Stimulated activated CD8-positive, alpha-beta memory T cell treated with anti-CD3 and anti-CD28 coated beads, Interleukin-7, amount 100 ng/mL, for 4 hours (primary cell): Measurements from ENCODE around the gene TP53RK.

Experiments
- DNase-seq, 2 donors: peaks; one replicate each; pipeline ENCODE4 v3.0.0-alpha.2; 2020; ENCODE audit warnings: low read depth in 2 of 2

The TP53RK gene

DNA sequence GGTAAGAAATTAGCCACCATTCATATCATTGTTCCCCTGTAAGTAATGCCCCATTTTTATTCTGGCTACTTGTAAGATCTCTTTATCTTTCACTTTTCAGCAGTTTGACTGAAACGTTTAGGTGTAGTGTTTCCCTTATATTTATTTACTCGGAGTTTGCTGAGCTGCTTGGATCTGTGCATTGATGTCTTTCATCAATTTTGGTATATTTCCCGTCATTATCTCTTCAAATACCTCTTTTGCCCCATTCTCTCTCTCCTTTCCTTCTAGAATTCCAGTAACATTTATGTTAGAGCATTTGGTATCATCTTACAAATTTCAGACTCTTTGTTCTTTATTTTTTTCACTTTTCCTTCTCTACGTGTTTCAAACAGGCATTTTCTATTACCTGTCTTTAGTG is 28.8 kb downstream of the TP53RK start:
- no peak for DNase-seq

DNA sequence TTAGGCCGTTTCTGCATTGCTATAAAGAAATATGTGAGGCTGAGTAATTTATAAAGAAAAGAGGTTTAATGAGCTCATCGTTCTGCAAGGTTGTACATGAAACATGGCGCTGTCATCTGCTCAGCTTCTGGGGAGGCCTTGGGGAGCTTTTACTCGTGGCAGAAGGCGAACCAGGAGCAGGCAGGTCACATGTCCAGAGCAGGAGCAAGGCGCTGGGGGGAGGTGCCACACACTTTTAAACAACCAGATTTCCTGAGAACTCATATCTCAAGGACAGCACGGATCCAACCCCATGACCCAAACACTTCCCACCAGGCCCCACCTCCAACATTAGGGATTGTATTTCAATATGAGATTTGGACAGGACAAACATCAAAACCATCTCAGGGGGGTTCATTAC is 31.6 kb downstream of the TP53RK start:
- DNase-seq: no peak

DNA sequence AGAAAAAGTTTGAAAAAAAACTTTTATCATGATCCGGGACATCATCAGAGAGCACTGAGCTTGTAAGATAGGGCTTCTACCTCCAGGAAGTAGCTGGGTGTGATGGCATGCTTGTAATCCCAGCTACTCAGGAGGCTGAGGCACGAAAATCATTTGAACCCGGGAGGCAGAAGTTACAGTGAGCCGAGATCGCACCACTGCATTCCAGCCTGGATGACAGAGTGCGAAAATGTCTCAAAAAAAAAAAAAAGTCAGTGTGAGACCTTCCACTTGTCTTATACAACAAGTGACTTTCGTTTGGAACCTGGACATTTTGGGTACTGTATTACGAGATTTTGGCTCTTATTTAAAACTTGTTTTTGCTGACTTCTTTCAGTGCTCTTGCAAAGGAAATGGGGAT is 32.1 kb downstream of the TP53RK start:
- no peak for DNase-seq

DNA sequence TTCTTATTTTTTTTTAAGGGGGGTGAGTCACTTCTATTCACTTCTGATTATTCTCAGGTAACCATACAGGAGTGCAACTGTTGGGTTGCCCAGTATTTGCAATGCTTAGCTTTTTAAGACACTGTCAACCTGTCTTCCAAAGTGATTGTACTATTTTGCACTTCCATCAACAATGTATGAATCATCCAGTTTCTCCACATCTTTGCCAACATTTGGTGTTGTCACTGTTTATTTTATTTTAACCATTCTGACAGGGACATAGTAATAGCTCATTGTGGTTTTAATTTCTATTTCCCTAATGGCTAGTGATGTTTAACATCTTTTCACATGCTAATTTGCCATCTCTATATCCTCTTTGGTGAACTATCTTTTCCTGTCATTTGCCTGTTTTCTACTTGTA is 36.5 kb downstream of the TP53RK start:
- no peak for DNase-seq

DNA sequence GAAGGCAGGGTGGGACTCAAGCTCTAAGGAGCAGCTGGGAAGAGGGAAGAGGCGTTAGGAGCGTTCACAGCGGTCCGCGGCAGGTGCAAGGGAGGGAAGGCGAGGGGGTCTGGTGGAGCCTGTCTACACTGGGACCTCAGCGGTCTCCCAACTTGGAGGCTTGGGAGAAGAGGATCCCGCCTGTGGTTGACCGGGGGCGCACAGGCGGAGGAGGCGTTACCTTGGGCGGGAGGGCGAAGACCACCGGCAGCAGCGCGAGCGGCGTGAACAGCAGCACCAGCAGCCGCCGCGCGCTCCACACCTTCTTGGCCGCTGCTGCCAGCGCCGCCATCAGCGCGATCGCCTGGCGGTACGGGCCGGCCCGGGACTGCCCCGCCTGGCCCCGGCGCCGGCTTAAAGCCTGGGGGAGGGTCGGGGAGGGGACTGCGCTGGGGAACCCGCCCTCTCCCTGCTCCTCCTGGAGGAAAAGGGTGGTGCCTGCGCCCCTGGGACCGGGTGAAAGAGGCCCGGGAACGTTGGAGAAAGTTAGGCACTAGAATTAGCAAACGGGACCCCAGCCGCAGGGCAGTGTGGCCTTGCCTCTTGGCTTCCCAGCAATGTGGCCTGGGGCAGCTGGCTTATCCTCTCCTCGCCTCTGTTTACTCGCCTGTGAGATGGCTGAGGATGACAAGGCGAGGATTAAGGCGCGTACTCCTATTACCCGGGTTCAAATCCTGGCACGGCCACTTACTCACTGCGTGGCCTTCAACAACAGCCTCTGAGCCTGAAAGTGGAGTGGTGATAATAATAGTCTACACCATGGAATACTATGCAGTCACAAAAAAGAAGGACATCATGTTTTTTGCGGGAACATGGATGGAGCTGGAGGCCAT is 37.9 kb downstream of the TP53RK start, which contains the start of gene SLC13A3:
TSS of gene SLC13A3 (minus strand) at position 369 of the 872 bp plus-strand sequence. CDS start at position 331, 38 bp downstream.
- DNase-seq: no peak

- no peak for DNase-seq
Observed at GRCh38 chr20:46650575-46651090, 38.6 kb downstream of the TP53RK start.

DNA sequence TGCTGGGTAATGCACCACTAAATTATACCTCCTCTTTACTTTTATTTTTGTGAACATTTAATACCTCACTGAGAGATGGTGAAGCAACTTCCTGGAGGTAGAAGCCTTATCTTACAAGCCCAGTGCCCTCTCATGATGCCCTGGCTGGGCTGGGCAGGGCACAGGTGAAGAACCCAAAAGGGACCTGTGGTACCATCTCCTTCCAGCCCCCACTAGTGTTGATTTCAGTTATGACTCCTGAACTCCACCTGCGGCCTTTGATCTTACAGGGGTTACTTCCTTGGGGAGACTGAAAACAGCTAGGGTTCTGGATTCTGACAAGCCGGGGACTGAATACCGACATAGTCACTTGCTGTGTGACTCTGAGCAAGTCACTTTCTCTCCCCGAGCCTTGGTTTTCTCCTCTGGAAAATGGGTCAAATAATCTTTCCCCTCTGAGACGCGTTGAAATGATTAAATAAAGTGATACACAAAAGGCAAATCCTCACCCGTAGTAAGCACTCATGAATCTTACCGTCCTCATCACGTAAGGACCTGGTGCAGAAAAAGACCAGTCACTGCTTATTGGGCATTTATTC is 39.2 kb downstream of the TP53RK start:
- DNase-seq: no peak

DNA sequence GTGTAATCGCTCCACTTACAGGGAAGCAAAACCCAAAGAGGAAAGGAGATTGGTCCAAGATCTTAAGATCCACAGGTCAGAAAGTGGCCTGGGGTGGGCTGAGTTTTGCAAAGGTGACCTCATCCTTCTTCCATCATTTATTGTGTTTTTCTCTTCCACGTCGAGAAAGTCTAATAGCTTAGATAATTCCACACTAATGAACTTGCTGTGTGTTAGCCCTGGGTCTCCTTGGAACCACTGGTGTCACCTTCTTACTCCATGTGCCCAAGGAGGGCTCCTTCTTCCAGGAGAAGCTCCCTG is 39.6 kb downstream of the TP53RK start:
- no peak for DNase-seq

DNA sequence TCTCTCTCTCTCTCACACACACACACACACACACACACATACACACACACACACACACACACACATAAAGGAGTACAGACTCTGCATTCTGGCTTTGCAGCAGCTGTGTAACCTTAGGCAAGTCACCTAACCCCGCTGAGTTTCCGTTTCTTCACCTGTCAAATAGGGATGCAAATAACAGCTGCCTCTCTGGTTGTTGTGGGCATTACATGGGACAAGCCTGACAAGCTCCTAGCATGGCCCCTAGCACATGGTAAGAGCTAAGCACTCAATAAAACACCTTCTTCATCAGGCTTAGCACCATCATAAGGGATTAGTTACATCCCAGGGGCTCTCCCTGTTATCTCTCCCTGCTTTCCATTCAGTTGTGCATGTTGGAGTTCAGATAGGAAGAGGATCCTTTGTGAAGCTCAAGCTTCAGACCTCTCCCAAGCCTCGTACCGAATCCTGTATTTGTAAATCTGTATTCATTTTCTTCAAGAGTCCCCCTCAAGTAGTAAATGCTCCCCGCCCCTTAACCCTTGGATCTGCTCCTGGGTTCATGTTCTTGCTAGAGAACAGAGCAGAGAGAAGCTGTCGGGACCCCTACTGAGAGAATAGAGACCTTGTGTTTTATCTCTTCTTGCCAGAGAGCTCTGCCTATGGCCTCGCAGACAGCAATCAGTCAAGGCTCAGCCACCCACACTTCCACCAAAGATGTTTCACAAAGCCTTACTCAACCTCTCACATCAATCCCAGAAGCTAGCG is 40.2 kb downstream of the TP53RK start:
- no peak for DNase-seq

DNA sequence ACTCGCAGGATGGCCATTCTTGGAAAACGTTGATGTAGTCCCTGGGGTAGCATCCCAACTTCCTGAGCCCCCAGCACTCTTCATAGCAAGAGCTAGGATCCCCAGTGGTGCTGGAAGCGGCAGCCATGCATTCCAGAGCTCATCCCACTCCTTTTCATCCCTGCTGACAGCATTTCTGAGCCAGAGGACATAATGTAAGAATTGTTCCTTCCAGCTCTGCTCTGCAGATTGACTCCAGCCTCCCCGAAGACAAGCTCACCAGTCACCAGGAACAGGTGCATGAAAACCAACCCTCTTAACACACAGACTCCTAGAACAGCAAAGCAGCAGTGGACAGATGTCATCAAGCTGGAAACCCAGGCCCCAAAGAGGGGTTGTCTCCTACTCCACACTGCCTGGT is 41.8 kb downstream of the TP53RK start:
- no peak for DNase-seq

DNA sequence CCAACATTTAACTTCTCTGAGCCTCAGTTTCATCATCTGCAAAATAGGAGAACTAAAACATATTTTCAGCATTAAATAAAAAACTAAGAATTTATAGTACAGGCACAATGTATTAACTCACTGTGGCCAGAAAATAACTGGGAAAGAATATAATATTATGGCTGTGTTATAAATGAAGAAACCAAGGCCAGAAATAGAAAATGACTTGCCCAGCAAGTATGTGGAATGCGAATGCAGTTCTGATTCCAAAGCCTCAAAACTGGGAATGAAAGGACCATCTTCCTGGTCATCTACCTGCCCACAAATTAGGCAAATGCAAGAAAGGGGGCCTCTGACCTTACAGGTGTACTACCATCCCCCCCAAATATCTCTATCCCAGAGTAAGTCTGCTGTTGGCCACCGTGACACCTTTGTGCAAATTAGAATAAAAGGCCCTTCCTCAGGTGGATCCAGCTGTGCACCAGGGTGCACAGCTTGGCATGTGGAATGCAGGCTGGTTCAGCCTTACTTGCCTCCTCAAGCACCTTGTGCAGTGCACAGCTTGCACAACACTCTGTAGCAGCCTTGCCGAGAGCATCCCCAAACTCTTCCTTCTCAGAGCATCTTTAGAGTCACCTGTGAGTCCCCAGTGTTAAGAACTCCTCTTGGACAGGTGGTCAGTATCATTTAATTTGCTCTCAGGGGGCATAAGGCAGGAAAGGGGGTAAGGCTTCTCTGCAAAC is 42.4 kb downstream of the TP53RK start:
- DNase-seq: no peak

DNA sequence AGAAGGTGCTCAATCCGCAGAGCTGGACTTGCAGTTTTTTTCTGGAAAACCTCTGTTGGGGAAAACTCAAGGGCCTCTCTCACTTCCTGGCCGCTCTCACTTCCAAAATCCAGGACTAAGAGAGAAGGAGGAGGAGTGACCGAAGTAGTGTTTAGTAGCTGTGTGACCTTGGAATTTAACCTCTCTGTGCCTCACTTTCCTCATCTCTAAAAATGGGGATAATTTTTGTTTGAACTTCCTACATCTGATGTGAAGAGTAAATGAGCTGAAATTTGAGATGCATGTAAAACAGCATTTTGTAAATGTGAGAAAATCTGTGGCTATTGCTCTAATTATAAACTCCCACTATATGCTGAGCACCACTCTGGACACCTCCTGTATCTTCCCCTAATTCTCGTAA is 43.1 kb downstream of the TP53RK start:
- no peak for DNase-seq

DNA sequence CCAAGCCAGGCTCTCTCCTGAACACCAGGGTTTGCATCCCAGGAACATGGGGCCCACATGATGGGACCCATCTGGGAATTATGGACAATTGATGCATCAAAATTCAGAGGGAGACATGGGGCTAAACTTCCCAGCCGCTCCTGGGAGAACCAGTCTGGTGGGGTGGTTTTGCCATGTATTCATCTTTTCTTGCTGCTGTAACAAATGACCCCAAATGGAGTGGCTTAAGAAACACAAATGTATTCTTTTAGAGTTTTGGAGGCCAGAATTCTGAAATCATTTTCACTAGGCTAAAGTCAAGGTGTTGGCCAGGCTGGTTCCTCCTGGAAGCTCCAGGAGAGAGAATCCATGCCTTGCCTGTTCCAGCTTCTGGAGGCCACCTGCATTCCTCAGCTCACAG is 44.5 kb downstream of the TP53RK start:
- no peak for DNase-seq

DNA sequence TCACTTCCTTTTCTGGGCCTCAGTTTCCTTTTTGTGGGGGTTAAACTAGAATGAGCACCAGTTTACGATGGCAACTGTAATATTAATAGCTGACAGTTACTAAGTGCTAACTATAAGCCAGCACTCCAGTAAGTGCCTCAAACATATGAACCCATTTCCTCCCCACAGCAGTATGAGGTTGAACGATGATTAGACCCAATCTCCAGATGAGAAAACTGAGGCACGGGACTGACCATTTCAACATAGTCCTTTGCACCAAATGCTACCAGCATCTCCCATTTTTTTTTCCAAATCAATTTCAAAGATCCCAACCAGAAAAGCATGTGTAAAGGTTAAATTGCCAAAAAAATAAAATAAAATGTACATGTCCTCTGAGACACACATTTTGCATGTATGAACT is 45.1 kb downstream of the TP53RK start:
- DNase-seq: no peak

DNA sequence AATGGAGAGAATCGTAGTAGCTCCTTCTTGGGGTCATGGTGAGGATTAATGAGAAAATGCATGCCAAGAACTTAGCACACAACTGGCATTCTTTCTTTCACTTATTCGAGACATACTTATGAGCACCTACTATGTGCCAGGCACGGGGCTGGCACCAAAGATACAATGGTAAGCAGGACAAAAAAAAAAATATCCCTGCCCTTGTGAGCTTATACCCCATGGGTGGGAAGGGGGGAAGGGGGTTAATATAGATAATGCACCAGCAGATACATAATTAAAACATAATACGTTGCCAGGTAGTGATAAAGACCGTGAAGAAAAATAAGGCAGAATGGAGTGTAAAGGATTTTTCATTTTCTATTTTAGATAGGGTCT is 46.3 kb downstream of the TP53RK start:
- no peak for DNase-seq

DNA sequence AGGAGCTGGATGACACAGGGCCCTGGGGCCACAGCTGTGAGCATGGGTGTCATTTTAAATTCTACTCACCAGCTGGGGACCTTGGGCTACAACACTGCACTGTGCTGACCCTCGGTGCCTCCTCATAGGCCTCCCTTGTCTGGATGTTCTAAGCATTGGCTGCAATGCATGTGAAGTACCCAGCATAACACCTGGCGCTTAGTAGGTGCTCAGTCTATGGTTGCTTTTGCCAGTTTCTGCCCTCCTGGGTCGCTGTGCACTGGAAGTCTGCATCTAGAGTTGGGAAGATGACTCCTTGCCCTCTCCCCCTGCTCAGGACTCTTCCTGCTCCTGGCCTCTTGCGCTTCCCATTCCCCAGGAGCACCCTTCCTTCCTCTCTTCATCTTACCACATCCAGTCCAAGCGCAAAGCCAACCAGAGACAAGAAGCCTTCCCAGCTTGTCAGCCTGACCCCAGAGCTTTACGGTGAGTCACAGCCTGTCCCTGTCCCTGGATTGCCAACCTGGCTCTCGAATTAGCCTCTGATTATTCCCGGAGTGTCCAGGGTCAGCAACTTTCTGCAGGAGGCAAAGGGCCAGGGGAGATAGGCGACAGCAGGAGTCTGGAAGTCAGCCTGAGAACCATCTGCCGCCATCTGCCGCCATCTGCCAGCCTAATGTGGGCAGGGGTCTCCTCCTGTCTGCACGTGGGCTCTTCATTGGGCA is 46.8 kb downstream of the TP53RK start:
- no peak for DNase-seq

GRCh38 chr20:46641424-46641823 is 47.8 kb downstream of the TP53RK start:
- no peak for DNase-seq

DNA sequence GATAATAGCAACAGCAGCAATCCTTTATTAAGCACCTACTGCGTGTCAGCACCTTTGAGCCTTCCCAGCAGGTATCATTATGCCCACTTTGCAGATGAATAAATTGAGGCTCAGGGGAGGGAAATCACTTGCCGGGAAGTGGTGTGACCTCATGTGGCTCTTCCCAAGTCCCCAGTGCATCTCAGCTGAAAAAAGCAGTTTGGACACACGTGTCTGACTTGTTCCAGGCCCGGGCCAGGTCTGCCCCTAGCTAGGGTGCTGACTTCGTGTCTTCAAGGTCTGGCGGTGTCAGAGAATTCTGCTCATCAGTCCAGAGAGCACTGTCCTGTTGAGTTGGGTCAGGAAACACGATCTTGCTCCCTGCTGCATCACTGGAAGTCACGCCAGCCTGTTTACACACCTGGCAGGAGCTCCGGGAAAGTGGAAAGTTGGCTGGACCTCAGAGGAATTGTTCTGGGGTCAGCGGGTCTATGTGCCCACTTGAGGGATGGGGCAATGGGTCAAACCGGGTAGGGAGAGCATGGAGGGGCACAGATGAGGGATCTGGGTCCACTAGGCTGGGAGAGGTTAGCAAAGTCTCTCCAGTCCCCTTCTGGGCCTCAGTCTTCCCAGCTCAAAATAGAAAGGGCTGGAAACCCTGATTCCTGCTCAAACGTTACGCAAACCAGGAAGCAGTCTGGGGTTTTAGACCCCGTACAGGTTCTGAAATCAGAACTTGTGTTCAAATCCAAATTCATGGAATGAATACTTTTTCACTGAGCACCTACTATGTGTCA is 48.5 kb downstream of the TP53RK start:
- DNase-seq: no peak

DNA sequence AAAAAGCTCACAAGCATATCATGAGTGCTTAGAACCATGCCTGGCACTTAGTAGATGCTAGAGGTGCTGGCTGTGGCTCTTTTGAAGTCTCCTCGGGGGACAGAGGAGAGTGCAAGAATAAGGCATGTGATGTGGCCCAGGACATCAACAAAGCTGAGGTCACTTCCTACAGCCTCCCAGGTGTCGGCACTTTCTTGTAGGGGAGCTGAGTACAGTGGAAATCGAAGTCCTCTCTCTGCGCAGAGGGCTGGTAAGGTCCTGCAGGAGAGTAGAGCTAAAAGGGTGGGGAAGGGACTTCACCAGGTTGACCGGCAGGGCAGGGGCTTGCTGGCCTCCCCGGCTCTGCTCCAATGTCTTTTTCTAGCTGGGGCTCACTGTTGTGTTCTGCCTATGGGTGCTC is 49.2 kb downstream of the TP53RK start:
- DNase-seq: no peak

GRCh38 chr20:46639587-46639986 is 49.7 kb downstream of the TP53RK start:
- DNase-seq: no peak

DNA sequence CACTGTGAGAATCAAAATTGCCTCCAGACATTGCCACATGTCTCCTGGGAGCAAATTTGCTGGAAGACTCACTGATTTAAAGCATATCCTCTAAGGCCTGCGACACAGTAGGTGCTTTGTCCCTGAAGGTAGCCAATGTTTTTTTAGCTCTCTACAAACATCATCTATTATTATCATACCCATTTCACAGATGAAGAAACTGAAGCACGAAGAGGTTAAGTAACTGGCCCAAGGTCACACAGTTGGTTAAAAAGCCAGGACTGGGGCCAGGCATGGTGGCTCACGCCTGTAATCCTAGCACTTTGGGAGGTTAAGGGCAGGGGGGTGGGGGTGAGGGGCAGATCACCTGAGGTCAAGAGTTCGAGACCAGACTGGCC is 50.4 kb downstream of the TP53RK start:
- no peak for DNase-seq
